MM.1S (cell line): ENCODE data around the gene TRDN.
A peak's percentile ranks its signal among the peaks of the same experiment; 100 is the strongest.

Experiments
- DNase-seq: peaks from one replicate; pipeline ENCODE4 v3.0.0-alpha.2; 2015
- H2AFZ ChIP-seq: fragments of 300-600 bp; sonication (generic); 2 replicates; pipeline ENCODE4 v1.6.0; 2016; ENCODE audit warnings: antibody characterized with exemption, low read length
- H3F3A ChIP-seq: fragments of 300-600 bp; sonication (generic); 2 replicates; pipeline ENCODE4 v1.6.1; 2016; ENCODE audit warnings: mild to moderate bottlenecking, antibody characterized with exemption, low read length, moderate library complexity, mixed read lengths; ENCODE audit not compliant: insufficient read depth
- H3K27ac ChIP-seq: fragments of 300-600 bp; sonication (generic); 2 replicates; pipeline ENCODE4 v1.5.1; 2016; ENCODE audit warnings: mild to moderate bottlenecking, low read length
- H3K27me3 ChIP-seq: fragments of 300-600 bp; sonication (generic); replicated peaks from 2 replicates; pipeline ENCODE4 v1.6.0; 2016; ENCODE audit warnings: low read length; ENCODE audit not compliant: insufficient read depth
- H3K36me3 ChIP-seq: fragments of 300-600 bp; sonication (generic); replicated peaks from 2 replicates; pipeline ENCODE4 v1.6.1; 2016; ENCODE audit warnings: mild to moderate bottlenecking, low read length, mixed read lengths; ENCODE audit not compliant: insufficient read depth
- H3K4me1 ChIP-seq: fragments of 300-600 bp; sonication (generic); 2 replicates; pipeline ENCODE4 v1.6.1; 2016; ENCODE audit warnings: low read length, mixed read lengths
- H3K4me2 ChIP-seq: fragments of 300-600 bp; sonication (generic); 2 replicates; pipeline ENCODE4 v1.6.0; 2016; ENCODE audit warnings: low read depth, low read length
- H3K4me3 ChIP-seq: fragments of 300-600 bp; sonication (generic); 2 replicates; pipeline ENCODE4 v1.5.1; 2016; ENCODE audit warnings: low read length, mixed read lengths
- H3K79me2 ChIP-seq: fragments of 300-600 bp; sonication (generic); 2 replicates; pipeline ENCODE4 v1.6.1; 2016; ENCODE audit warnings: mixed run types, low read length, mixed read lengths
- H3K9ac ChIP-seq: fragments of 300-600 bp; sonication (generic); 2 replicates; pipeline ENCODE4 v1.6.1; 2016; ENCODE audit warnings: low read length, mixed read lengths
- H3K9me2 ChIP-seq: fragments of 300-600 bp; sonication (generic); replicated peaks from 2 replicates; pipeline ENCODE4 v1.6.1; 2016; ENCODE audit warnings: mild to moderate bottlenecking, low read length, mixed read lengths; ENCODE audit not compliant: insufficient read depth
- H3K9me3 ChIP-seq: fragments of 300-600 bp; sonication (generic); replicated peaks from 2 replicates; pipeline ENCODE4 v1.6.1; 2016; ENCODE audit warnings: mild to moderate bottlenecking, low read length, mixed read lengths; ENCODE audit not compliant: insufficient read depth
- H4K20me1 ChIP-seq: fragments of 300-600 bp; sonication (generic); 2 replicates; pipeline ENCODE4 v1.6.1; 2016; ENCODE audit warnings: mild to moderate bottlenecking, low read length, moderate library complexity, mixed read lengths; ENCODE audit not compliant: insufficient read depth
- CTCF ChIP-seq: fragments of 300-600 bp; sonication (generic); IDR thresholded peaks from 2 replicates; pipeline ENCODE4 v1.5.1; 2016; ENCODE audit warnings: antibody characterized with exemption, low read length, mixed read lengths
- EZH2 ChIP-seq: fragments of 300-600 bp; sonication (generic); optimal IDR thresholded peaks from 2 replicates; pipeline ENCODE3; 2017; ENCODE audit warnings: low read depth, mild to moderate bottlenecking, antibody characterized with exemption, low read length, mixed read lengths
- EZH2phosphoT487 ChIP-seq: fragments of 300-600 bp; sonication (generic); IDR thresholded peaks from 2 replicates; pipeline ENCODE4 v1.6.1; 2018; ENCODE audit warnings: antibody characterized with exemption, low read length

TRDN gene

GRCh38 chr6:123636782-123637181, at the start of gene TRDN:
TSS of gene TRDN (minus strand) at chr6:123636950. CDS start at chr6:123636775, 175 bp downstream.
- no peaks in the 10 kb centered on the region for H3F3A ChIP-seq
- H2AFZ ChIP-seq = no peak within 1 kb of the TSS
- H3K27me3 ChIP-seq = no peaks in the 10 kb centered on the region
- H3K79me2 ChIP-seq = no peaks in the 10 kb centered on the region
- no peaks in the 10 kb centered on the region for H3K36me3 ChIP-seq
- H3K4me3 ChIP-seq = no peak within 1 kb of the TSS
- H3K4me1 ChIP-seq = no peaks in the 10 kb centered on the region
- H4K20me1 ChIP-seq = no peaks in the 10 kb centered on the region
- no peaks in the 10 kb centered on the region for H3K9me2 ChIP-seq
- H3K9me3 ChIP-seq = no peaks in the 10 kb centered on the region
- H3K4me2 ChIP-seq = no peak within 1 kb of the TSS
- no peak within 1 kb of the TSS for H3K9ac ChIP-seq
- TF ChIP-seq EZH2 (no peak), EZH2phosphoT487 (no peak), CTCF (no peak)
- DNase-seq = no peak
- H3K27ac ChIP-seq = no peak within 1 kb of the TSS

- Histone ChIP-seq H3K36me3 (no peaks in the 10 kb centered on the region), H3K4me2 (peak overlapping the region; percentile 22), H3K9ac (no peak overlapping the region), H3F3A (0 out of 2 replicates have a peak, but pooled peaks cover 4% of the 10 kb centered on the region), H2AFZ (peak overlapping the region; percentile 28), H3K27ac (peak overlapping the region; percentile 40; the same call in 1 of the 2 replicates), H4K20me1 (no peaks in the 10 kb centered on the region), H3K79me2 (no peaks in the 10 kb centered on the region), H3K4me1 (peaks cover 11% of the 10 kb centered on the region), H3K27me3 (no peaks in the 10 kb centered on the region), H3K4me3 (no peak overlapping the region), H3K9me2 (no peaks in the 10 kb centered on the region; the same call in 1 of the 2 replicates), H3K9me3 (no peaks in the 10 kb centered on the region)
- peak; percentile 47 for DNase-seq
- no peak for TF ChIP-seq EZH2phosphoT487
These were observed 45.3 kb upstream of the TRDN start for GRCh38 chr6:123681957-123682462.

- Histone ChIP-seq H3K4me1 (peaks cover 11% of the 10 kb centered on the region), H3K9me2 (no peaks in the 10 kb centered on the region), H3F3A (0 out of 2 replicates have a peak, but pooled peaks cover 4% of the 10 kb centered on the region), H3K4me2 (no peak overlapping the region), H3K79me2 (no peaks in the 10 kb centered on the region), H3K9ac (no peak overlapping the region), H3K27ac (no peak overlapping the region), H3K4me3 (no peak overlapping the region), H2AFZ (no peak overlapping the region), H3K9me3 (no peaks in the 10 kb centered on the region), H3K27me3 (no peaks in the 10 kb centered on the region), H3K36me3 (no peaks in the 10 kb centered on the region), H4K20me1 (no peaks in the 10 kb centered on the region)
- no peak for DNase-seq
- no peak for TF ChIP-seq EZH2
- no peak for TF ChIP-seq EZH2phosphoT487
- no peak for TF ChIP-seq CTCF
These were observed 41.1 kb upstream of the TRDN start for GRCh38 chr6:123677897-123678296.

- no peak for DNase-seq
- no peaks in the 10 kb centered on the region for H3K36me3 ChIP-seq
- H3K4me3 ChIP-seq = no peak overlapping the region
- no peaks in the 10 kb centered on the region for H3K9me3 ChIP-seq
- no peaks in the 10 kb centered on the region for H3K79me2 ChIP-seq
- H3K4me1 ChIP-seq = peaks cover 3% of the 10 kb centered on the region; the same call in 1 of the 2 replicates
- H3K9me2 ChIP-seq = no peaks in the 10 kb centered on the region
- TF ChIP-seq EZH2 = no peak
- no peak for TF ChIP-seq CTCF
- TF ChIP-seq EZH2phosphoT487 = no peak
- no peak overlapping the region for H3K9ac ChIP-seq
- H3K27me3 ChIP-seq = no peaks in the 10 kb centered on the region
- no peak overlapping the region for H3K4me2 ChIP-seq
- no peak overlapping the region for H2AFZ ChIP-seq
- no peaks in the 10 kb centered on the region for H4K20me1 ChIP-seq
- H3K27ac ChIP-seq = no peak overlapping the region
- no peaks in the 10 kb centered on the region for H3F3A ChIP-seq
These were observed 40.0 kb upstream of the TRDN start for GRCh38 chr6:123676793-123677192.
